Suppressor macrophage treated with lipopolysaccharide for 4 hours (primary cell): ENCODE results near the gene COMMD7.

Experiments used
- DNase-seq: peaks from one replicate; pipeline ENCODE4 v3.0.0-alpha.2; 2020

Gene COMMD7

DNA sequence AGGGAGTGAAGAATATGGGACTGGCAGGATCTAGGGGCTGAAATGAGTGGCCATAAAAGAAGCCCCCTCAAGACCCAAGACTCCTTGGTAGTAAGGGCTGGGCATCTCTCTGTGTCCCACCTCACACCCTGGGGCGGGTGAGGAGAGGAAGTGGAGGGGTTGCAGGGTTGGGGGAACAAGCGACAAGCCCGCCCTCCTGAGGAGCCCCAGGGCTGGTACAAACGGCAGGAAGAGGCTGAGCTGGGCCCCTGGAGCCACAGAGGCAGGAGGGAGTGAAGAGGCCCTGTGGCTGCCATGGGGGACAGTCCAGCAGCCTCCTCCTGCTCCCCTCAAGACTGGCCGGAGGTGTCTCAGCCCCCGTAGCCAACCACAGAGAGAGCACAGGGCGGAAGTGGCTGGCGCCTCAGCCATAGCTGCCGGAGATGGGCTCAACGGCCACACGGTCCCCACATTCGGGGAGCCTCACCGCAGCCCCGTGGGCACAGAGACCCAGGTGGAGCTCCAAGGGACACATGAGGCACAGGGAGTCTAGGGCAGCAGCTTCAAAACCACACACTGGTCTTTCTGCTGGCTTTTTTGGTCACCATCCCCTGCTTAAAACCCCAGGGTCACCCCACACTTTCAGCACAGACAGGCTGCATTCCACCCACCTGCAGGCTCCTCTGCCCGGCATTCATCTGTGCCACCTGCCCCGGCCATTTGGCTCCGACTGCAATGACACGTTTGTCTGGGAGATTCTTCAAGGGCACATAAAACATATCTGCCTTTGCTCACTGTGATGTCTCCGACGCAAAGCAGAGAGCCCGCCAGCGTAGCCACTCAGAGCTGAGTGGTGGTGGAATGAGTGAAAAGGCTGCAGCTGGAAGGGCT lies 70.0 kb downstream of the COMMD7 start:
- DNase-seq = no peak

- peak; percentile 81 for DNase-seq
Observed at GRCh38 chr20:32672394-32672981, 70.8 kb downstream of the COMMD7 start.

DNA sequence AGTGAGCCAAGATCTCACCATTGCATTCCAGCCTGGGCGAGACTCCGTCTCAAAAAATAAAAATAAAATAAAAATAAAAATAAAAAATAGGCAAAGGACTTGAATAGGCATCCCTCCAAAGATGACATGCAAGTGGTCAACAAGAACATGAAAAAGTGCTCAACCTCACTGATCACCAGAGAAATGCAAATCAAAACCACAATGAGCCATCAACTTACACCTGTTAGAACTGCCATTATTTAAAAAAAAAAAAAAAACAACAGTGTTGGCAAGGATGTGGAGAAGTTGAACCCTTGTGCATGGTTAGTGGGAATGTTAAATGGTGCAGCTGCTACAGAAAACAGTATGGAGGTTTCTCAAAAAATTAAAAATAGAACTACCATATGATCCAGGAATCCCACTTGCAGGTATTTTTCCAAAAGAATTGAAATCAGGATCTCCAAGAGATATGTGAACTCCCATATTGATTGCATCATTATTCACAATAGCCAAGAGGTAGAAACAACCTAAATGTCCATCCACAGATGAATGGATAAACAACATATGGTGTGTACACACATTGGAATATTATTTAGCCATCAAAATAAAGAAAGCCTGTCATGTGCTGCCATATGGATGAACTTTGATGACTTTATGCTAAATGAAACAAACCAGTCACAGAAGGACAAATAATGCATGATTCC lies 72.4 kb downstream of the COMMD7 start:
- no peak for DNase-seq

DNA sequence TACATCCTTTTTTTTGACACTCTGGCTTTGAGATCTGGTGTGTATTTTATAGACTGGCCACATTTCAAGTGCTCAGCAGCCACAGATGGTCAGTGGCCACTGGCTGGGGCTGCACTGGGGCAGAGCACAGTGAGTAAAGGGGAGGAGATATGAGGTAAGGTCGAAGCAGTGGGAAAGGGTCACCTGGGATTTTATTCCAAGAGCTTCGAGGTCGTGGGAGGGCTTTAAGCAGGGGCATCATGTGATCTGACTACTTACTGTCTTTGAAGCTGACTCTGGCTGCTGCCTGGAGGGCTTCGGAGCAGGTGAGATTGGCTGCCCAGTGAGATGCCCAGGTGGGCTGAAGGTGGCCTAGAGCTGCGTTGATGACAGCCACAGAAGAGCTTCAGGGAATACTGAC lies 76.2 kb downstream of the COMMD7 start:
- DNase-seq = no peak

GRCh38 chr20:32664678-32665159 lies 78.5 kb downstream of the COMMD7 start:
- DNase-seq = no peak

DNA sequence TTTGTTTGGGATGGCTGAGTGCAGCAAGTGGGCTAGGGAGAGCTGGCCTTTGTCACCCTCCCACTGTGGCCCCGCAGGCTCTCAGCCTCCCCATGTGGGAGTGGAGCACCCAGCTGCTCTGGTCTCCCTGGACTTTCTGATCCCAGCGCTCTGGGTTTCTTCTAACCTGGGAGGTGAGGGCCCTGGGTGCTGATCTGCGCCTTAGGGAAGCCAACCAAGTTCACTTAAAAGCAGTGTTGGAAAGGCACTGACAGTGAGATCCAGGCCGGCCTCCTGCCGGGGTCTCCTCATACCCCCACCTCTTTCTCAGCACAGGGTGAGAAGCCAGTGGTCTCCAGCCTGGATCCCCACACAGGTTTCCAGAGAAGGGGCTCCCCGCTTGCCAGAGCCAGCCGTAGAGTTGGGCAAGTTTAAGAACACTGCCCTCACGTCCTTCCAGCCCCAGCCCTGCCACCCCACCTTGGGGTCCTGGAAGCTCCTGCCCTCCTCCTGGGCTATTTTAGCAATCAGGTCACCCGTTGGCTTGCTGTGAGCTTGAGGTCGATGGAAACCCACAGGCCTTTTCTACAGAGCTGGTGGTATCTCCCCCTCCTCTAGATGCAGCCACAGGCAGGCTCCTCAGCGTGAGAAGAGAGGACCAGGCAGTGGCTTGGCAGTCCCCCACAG lies 79.1 kb downstream of the COMMD7 start:
- DNase-seq = no peak

GRCh38 chr20:32663335-32664011 lies 79.8 kb downstream of the COMMD7 start:
- no peak for DNase-seq

DNA sequence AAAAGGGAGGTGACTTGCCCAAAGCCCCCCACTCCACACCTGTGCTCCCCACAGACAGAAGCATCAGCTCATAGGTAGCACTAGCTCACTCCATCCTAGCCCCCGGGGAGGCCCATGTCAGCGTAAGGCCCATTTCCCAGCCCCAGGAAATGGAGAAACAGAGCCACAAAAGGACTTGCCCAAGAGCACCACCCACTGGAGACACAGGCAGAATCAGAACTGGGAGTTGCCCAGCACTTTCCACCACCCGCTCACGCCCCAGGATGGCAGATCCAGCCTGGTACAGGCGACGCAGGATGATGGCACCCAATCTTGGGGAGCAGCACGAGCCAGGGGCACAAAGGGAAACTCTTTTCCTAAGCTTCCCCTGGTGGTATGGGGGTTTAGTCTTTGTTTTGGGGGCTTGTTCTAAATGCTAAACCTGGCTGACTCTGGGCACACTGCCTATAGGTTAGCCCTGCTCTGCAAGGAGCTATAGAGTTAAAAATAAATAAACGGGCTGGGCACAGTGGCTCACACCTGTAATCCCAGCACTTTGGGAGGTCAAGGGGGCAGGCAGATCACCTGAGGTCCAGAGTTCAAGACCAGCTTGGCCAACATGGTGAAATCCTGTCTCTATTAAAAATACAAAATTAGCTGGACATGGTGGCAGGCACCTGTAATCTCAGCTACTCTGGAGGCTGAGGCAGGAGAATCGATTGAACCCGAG lies 81.3 kb downstream of the COMMD7 start:
- no peak for DNase-seq

DNA sequence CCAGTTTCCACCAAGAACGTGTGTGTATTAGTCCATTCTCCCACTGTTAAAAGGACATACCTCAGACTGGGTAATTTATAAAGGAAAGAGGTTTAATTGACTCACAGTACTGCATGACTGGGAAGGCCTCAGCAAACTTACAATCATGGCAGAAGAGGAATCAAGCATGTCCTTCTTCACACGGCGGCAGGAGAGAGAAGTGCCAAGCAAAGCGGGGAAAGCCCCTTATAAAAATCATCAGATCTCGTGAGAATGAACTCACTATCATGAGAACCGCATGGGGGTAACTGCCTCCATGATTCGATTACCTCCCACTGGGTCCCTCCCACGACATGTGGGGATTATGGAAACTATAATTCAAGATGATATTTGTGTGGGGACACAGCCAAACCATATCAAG lies 82.6 kb downstream of the COMMD7 start:
- DNase-seq = no peak

DNA sequence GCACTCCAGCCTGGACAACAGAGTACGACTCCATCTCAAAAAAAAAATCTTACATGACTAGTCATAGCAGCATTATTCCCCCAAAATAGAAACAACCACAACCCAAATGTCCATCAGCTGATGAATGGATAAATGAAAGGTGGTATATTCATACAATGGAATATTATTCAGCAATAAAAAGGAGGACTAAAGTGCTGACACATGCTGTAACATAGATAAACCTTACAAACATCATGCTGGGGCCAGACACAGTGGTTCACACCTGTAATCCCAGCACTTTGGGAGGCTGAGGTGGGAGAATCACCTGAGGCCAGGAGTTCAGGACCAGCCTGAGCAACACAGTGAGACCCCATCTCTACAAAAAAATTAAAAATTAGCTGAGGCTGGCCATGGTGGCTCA lies 86.4 kb downstream of the COMMD7 start:
- no peak for DNase-seq

DNA sequence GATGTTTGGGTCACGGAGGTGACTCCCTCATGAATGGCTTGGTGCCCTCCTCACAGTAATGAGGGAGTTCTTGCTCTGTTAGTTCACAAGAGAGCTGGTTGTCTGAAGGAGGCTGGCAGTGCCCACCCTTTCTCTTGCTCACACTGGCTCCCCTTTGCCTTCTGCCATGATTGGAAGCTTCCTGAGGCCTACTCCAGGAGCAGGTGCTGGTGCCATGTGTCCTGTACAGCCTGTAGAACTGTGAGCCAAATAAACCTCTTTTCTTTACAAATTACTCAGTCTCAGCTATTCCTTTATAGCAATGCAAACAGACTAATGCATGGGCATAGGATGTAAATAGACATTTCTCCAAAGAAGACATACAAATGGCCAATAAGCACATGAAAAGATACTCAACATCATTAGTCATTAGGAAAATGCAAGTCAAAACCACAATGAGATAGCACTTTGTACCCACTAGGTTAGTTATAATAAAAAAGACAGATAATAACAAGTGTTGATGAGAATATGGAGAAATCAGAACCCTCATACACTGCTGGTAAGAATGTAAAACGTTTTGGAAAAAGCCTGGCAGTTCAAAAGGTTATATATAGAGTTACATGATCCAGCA lies 87.3 kb downstream of the COMMD7 start:
- DNase-seq = no peak

- DNase-seq = peak; percentile 87
Observed at GRCh38 chr20:32652739-32653526, 90.3 kb downstream of the COMMD7 start.
